Activated T-cell treated with anti-CD3 and anti-CD28 coated beads for 4 hours (primary cell): ENCODE measurements around the gene PVALEF.

Source experiments
- DNase-seq: peaks from one replicate; pipeline ENCODE4 v3.0.0-alpha.2; 2020

PVALEF gene

DNA sequence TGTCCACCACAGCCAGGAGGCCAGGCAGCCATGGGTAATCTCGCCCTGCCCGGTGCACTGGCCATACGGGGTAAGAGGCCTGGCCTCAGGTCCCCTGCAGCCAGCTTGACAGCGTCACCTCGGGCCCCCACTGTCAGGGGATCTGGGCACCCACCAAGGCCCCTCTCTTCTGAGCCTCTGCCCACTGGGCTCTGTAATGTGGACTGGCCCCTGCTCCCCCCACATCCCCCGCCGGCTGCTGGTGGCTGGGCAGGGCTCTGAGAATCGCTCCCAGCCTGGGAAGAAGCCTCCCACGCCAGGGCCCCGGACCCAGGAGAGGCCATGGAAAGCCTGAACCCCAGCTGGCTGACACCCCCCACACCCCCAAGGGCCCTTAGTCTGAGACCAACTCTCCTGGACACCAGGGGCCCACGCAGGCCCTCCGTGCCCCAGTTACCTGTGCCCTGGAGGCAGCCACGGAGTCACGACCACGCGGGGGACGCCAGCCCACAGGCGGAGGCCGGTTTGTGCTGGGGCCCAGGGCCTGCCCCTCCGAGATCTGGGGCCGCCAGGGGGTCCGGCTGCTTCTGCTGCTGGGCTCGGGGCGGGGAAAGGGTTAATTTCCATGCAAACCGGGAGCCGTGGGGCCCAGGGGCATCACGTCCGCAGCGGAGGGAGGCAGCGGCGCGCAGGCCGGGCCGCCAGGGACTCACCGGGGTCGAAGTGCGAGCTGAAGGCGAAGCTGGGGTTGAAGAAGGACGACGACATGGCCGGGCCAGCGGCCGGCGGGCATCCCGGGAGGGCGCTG, at the start of gene PVALEF:
Gene PVALEF, plus strand, starts transcription at position 262 of the 787 bp plus-strand sequence. CDS start 15,720 bp downstream, outside the sequence.
- no peak for DNase-seq

DNA sequence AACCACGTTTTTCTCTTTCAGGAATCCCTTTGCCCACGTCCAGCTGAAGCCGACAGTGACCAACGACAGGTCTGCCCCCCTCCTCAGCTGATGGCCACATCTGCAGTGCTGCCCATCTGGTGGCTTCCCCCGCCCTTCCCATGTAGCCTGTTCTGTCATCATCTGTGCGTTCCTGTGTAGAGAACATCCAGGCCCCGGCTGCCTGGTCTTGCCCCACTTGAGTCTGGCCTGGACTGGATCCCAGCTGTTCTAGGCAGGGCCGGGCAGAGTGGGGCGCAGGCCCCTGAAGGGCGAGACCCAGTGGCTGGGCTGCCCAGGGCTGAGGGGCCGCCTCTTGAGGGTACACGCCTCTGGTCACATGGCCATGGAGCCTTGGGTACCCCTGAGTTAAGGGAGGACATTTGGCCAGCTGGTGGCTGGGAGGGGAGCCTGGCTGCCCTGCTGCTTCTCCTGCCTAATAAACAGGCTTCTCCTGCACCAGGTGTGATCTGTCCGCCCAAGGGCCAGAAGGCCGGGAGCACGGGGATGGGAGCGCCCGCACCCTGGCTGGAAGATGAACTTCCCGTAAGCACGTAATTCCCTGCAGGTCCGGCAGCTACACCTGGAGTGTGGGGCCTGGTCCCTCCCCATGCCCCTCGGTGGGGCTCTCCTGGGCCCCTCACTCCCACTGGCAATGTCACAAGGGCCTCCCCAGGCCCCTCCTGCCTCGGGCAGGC, 49.4 kb upstream of the PVALEF start:
- DNase-seq, result no peak

DNA sequence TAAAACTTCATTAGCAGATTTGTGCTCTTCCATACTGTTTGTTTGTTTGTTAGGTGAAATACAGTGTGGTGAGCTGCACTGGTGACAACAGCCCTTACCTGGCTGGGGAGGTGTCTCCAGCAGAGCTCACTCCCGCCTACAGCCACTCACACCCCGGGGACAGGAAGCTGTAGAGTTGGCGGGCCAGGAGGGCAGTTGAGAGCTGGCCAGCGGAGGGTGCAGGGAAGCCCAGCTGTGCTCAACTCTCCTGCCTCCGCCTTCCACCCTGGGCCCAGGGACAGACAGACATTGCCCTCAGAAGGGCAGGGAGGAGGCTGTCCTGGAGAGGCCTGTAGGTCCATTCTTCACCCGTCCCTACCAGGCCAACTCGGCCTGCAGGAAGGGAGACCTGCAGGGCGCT, 48.6 kb upstream of the PVALEF start:
- DNase-seq, result no peak

DNA sequence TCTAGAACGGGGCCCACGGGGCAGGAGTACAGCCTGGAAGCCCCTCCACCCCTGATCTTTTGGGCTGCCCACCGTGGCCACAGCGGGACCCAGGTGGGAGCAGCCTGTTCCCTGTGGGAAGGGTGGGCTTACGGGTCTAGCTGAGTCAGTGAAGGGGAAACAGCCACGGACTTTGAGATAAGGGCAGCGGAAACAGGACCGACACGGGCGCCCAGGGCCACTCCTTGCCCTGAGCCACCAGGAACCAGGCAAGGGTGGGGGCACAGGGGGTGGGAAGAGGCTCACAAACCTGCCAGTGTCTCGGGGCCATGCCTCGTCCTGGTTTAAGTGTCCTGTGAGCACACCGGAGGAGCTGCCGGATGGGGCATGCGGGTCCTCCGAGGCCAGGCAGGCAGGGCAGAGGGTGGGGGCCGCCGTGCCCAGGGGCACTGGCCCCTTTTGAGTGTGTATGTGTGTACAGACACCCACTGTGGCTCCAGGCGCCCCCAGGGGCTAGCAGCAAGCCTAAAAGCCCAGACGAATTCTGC, 47.6 kb upstream of the PVALEF start:
- no peak for DNase-seq

DNA sequence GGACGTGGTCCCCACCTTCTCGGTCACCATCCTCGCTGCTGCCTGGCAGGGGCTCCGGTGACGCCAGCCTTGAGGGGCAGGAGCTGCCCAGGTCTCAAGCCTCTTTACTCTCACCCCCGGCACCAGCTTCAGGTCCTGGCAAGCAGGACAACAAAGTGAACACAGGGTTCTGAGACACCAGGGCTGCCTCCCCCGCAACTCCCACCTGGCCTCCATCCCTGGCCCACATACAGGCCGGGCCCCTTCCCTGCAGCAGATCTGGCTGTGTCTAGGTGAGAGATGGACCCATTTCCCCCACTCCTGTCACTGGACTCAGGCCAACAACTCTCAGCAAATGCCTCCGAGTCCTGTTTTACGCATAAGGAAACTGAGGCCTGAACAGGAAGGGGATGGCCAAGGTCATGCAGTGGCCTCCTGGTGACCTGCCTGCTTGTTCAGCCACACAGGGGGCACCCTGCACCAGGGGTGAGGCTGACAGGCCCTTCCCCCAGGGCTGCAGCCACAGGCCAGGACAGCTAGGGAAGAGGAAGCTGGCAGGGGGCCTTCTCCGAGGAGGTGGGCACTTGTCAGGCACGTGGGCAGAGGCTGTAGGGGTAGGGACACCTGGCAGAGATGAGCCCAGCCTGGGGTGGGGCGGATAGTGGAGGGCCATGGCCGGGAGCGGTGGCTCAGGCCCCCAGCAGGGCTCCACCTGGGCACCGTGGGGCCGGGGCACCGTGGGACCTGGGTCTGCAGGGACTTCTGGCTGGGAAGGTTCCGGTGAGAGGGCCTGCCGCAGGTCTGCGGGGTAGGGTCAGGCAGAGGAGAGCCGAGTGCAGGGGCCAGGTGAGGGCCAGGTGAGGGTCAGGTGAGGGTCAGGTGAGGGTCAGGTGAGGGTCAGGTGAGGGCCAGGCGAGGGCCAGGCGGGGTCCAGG, 46.7 kb upstream of the PVALEF start:
- no peak for DNase-seq

DNA sequence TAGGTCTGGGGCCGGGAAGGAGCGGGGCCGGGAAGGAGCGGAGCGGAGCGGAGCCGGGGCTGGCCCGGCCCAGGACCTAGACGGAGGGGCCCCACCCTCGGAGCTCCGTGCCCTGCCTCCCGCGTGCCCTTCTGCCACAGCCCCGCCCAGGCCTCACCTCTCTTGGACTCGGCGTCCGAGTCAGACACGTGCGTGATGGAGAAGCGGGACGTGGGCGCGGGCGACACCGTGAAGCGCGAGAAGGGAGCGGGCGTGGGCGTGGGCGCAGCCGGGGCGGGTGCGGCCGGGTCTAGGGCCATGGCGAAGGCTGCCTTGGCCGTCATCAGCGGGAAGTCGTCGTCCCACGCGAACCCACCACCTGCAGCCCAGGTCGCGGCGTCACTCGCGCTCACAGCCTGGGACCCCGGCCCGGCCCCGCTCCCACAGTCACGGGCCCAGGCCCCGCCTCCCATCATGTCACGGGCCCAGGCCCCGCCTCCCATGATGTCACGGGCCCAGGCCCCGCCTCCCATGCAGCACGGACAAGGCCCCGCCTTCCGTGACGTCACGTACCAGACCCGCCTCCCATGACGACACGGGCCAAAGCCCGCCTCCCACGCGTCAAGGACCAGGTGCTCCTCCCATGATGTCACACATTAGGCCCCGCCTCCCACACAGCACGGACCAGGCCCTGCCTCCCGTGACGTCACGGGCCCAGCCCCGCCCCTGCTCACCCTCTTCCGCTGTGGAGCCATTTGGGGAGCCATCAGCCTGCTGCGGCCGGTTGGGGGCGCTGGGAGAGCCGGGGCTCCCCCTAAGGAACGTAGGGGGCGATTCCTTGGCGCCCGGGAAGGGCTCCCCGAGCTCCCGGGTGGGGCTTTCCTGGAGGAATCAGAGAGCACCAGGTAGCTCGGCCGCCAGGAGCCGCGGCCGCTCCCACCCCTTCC, 45.8 kb upstream of the PVALEF start:
- DNase-seq, result peak; percentile 83

DNA sequence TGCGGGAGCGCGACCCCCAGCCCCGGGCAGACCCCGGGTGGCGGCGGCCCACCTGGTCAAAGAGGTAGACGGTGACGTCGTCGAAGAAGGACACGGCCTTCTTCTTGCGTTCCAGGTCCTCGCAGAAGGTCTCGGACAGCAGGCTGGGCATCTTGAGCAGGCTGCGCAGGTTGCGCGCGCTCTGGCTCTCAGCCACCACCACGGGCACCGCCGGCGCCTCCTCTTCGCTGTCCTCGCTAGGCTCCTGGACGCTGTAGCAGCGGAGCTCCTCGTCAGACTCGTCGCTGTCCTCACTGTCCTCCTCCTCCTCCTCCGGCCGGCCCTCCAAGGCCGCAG, 45.2 kb upstream of the PVALEF start:
- DNase-seq, result no peak

DNA sequence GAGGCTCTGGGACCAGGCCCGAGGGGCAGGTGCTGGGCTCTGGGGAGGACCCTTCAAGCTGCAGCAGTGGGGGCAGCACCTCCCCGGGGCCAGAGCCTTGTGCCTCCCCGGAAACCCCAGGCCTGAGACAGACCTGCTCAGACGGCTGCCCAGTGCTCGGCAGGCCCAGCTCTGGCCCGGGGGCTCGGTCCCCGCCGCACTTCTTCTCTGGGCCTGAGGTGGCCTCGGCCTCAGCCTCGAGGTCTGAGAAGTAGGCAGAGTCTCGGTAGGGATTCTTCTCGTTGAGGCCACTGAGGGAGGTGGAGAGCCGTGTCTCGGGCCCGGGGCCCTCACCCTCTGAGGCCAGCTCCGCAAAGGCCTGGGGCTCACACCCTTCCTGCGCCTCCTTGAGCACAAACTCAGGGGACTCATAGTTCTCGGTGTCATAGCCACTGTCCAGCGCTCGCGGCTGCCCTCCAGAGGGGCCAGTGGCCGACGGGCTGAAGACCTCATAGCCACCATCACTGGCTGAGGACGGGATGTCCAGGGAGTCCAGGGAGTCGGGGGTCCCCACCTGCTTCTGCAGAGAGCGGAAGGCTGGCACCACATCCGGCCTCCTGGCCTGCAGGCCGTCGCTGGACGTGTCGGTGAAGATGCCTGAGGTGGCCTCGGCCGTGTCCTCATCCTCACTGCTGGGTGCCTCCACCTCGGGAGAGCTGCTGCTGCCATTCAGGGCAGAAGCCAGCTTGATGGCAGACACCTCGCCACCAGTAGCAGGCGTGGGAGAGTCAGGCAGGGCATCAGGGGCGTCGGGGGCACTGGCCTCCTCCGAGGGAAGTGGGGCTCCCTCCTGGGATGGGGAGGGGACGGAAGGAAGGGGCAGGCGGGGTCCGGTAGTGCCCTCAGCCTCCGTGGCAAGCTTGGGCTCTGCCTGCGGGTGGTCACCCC, 44.3 kb upstream of the PVALEF start:
- DNase-seq, result no peak

DNA sequence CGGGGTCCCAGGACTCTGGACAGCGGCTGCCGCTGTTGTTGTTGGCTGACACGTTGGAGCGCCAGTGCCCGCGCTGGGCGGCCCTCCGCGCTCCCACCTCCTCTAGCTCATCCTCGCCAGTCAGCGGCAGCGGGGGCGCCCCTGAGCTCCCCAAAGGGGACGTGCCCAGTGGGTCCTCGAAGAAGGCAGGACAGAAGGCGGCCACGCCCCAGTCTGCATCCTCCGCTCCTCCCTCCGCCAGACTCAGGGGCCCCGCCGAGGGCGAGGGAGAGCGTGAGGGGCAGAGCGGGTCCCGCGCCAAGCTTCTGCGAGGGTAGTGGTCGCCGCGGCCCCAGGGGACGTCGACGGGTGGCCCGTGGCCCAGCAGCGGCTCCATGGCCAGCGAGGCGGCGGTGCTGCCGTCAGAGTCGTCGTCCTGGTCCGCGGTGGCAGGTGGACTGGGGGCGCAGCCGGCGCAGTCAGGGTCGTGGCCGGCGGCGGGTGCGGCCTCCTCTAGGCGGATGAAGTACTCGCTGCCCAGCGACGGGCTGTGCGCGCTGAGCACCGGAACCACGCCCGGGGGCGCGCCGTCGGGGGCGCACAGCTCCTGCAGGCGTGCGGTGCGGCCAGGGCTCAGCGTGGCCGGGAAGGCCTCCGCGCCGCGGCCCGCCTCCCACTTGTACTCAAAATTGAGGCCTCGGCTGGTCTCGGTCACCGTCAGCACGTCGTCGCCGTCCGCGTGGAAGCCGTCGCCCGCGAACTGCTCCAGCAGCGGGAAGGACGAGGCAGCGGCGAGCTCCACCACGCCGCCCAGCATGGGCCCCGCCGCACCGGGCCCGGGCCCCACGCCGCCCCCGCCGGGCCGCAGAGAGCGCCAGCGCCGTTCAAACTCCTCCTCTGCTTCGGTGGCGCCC, 43.2 kb upstream of the PVALEF start:
- DNase-seq, result no peak

DNA sequence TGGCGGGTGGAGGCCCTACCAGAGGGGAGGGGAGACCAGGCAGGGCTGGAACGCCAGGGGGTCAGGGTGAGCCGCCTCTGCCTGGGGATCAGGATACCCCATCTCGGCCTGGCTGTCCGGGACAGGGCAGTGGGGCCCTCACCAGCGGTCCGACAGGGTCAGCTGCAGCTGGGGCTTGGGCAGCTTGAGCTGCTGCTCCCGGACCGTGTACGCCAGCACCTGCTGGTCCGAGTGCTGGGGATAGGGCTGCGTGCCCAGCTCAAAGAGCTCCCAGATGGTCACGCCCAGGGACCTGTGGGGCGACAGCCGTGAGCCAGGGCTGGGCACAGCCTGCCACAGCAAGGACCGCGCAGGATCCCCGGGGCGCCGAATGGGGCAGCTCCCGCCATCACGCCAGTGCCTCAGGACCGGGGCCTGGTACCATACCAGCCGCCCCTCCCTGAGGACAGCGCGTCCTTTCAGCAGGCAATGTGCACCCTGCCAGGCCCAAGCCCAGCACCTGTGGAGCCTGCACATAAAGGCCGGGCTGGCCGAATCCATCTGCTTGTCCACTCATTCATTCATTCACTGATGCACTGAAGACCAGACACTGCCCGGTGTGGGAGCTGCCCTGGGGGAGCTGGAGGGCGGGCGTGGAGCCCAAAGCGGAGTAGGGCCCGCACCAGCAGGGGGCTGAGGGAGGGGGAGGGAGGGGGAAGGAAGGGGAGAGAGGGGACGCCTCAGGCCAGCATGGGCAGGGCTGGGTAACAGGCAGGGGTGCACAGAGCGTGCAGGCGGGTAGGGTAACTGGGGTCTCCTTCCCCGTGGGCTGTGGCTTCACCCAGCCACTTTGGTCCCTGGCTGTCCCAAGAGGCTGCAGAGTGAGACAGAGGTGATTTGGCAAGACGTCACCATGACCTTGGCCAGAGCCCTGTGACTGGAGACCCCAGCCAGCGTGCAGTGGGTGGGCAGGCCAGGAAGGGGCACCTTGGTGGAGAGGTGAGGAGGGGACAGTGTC, 42.0 kb upstream of the PVALEF start:
- DNase-seq, result no peak

DNA sequence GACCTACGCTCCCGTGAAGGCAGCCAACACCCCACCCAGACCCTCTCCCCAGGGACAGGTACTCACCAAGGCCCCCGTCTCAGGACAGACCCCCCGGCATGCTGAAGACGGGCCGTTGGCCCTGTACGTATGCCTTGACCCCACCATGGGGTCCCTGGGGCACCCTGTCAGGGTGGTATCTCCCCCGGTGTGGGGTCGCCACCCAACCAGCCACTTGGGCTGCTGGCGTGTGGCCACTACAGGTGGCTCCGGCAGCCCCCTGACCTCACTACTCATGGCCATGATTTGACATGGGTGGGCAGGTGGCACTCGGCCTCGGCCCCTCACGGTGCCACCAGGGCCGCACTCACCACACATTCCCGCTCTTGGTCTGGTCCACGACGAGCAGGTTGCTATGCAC, 40.9 kb upstream of the PVALEF start:
- no peak for DNase-seq

DNA sequence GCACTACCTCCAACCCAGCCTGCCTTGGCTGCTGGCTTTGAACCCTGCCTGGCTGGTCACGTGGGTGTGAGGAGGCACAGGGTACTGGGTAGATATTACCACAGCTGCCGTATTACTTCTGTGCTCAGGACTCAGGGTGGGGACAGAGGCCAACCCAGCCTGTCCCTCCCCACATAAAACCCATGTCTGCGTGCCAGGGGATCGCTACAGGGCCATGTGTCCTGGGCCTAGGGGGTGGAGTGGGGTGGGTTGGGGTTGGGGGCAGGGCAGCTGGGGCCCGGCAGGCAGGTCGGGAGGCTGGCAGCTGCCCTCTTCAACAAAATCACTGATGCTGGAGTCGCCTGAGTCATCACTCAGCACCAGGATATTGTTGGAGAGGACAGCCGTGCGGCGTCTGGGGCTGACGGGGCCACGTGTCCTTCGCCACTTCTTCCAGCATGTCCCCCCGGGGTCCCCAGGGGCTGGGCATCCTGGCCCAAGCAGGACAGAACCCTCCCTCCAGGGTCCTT, 39.7 kb upstream of the PVALEF start:
- DNase-seq, result no peak

DNA sequence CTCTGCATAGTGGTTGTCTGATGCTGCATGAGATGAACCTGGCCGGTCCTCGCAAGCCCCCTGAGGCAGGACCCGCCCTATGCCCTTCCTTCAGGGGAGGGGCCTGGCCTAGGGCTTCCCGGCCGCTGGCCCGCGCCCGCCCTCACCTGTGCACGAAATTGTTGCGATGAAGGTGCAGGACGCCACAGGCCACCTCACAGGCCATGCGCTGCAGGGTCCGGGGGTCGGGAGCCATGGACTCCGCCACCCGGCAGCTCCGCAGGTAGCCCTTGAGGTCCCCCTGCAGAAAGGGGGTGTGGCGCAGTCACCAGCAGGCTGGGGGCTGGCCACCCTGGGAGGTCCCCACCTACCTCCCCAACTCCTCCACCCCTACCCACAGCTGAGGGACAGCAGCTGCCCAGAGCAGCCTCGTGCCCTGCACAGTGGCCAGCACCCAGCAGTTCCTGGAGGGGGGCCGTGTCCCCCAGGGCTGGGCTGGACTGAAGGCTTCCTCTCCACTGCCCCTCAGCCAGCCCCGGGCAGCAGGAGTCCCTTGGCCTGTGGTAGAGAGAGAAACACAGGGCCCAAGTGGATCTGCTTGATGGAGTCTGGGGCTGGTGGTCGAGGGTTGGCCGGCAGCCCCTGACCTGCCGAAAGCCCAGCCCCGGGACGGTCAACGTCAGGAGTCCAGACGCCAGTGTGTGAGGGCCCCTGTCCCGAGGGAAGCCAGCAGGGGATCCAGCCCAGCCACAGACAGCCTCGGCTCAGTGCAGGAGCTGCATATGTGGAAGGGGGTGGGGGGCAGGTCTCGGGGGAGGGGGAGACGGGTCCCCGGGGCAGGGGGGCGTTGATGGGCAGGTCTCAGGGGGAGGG, 38.8 kb upstream of the PVALEF start:
- no peak for DNase-seq

DNA sequence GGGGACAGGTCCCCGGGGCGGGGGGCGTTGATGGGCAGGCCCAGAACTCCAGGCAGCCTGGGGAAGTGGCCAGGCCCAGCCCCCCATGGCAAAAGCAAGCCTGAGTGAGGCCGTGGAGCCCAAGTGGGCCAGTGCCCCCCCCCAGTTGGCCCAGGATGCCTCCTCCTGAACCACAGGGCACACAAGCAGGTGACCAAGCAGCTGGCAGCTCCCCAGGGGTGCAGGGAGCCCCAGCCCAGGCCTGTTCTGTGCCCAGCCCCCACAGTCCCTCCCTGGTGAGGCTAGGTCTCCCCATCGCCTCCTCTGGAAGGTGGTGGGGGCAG, 38.2 kb upstream of the PVALEF start:
- no peak for DNase-seq

DNA sequence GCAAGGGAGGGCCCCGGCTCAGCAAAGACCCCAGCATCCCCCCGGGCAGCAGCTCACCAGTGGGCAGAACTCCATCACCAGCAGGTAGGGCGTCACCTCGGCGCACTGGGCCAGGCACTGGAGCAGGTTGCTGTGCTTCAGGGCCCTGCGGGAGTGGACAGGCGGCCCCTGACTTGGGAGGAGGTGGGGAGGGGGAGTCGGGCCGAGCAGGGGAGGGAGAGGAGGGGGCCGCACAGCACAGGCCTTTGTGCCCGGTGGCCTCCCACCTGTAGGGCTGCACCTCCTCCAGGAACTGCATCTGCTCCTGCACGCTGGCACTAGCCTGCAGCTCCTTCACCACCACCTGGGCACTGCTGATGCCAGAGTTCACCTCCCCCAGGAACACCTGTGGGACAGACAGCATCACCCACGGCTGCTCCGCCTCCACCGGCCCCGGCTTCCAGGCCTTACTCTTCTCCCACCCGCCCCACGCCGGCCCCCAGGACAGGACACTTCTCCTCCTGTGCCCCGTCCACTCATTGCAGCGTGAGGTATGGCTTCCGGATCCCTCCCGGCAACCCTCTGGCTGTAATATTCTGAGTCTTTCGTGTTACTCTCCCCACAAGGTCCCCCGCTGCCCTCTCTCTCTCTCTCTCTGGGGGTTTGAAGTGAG, 37.7 kb upstream of the PVALEF start:
- DNase-seq, result no peak

DNA sequence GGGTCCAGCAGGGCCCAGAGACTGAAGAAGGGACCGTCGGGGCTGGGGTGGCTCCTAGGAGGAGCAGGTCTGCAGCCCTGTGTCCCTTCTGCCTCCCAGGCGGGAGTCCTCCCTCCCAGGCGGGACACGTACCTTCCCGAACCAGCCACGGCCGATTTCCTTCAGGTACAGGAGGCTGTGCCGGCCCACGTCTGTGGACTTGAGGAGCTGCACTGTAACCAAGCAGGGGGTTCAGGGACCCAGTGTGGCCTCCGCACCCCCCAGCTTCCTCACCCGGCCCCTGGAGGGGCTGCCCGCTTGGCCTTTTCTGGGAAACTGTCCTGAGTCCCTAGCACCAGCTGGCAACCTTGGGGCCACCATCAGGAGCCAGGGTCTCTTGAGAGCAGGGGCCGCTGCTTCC, 37.0 kb upstream of the PVALEF start:
- no peak for DNase-seq

DNA sequence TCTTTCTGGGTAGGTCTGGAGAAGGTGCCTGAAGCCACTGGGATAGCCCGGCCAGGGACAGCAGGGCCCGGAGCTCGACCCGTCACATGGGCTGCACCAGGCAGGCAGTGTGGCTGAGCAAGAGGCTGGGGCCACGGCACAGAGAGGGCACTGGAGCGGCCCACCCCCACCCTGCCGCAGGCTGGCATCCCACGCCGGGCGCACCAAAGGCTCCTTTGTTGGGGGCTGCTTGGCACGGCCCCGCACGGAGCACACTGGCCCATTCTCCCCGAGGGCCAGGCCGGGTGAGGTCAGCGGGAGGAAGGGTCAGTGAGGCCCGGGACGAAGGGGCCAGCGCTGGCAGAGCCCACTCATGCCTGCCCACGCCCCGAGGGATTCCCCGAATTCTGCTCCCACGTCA, 36.5 kb upstream of the PVALEF start:
- no peak for DNase-seq
